ENCODE data around the gene WDR55. TPM values are rescaled to one million over a fixed set of nuclear protein-coding genes. Genes with fewer than 3 reads are reported as not detected.

WDR55 gene
- total and polyA plus RNA-seq, 2 of the 8 experiments (the other 6 are each of a cell fraction or from before 2014, with no cell fraction given) = 15.3 to 22.7 TPM

DNA sequence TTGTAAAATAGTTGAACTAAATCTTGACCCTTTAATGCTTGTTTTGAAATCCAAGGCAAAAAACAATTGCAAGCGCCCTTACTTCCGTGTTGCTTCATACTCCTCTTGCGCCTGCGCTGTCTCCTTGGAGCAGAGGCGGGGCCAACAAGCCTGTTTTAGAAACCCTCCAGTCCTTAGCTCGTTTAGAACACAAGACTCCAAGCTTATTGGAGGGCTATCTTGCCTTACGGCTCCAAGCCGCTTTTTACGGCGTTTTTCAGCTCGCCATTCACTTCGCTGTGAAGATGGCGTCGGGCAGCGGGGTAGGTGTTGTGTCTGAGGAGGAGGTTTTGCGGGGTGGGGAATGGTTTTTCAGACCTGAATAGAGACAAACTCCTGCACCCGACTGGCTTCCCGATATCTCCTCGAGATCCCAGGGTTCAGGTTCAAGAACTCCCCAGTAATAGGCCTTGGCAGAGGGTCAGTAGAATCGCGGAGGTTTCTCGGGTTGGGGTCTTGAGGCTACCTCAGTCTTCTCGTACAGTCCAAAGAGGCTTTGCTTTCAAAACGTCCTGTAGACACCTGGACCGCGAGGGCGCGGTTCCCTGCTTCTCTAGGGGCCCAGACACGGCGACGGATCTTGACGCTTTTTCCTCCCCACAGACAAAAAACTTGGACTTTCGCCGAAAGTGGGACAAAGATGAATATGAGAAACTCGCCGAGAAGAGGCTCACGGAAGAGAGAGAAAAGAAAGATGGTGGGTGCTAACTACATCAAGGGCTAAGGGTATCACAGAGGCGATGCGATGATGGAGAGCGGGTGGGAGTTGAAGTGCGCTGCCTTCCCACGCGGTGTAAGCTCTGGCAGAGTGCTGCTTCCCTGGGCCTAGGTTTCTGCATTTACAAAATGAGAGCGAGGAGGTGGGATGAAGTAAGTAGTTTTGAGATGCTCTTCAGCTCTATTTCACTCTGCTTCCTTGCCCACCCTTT, 35.8 kb downstream of the WDR55 start, which contains the start of gene ZMAT2 (continued):
- TF ChIP-seq, protein P1, sequence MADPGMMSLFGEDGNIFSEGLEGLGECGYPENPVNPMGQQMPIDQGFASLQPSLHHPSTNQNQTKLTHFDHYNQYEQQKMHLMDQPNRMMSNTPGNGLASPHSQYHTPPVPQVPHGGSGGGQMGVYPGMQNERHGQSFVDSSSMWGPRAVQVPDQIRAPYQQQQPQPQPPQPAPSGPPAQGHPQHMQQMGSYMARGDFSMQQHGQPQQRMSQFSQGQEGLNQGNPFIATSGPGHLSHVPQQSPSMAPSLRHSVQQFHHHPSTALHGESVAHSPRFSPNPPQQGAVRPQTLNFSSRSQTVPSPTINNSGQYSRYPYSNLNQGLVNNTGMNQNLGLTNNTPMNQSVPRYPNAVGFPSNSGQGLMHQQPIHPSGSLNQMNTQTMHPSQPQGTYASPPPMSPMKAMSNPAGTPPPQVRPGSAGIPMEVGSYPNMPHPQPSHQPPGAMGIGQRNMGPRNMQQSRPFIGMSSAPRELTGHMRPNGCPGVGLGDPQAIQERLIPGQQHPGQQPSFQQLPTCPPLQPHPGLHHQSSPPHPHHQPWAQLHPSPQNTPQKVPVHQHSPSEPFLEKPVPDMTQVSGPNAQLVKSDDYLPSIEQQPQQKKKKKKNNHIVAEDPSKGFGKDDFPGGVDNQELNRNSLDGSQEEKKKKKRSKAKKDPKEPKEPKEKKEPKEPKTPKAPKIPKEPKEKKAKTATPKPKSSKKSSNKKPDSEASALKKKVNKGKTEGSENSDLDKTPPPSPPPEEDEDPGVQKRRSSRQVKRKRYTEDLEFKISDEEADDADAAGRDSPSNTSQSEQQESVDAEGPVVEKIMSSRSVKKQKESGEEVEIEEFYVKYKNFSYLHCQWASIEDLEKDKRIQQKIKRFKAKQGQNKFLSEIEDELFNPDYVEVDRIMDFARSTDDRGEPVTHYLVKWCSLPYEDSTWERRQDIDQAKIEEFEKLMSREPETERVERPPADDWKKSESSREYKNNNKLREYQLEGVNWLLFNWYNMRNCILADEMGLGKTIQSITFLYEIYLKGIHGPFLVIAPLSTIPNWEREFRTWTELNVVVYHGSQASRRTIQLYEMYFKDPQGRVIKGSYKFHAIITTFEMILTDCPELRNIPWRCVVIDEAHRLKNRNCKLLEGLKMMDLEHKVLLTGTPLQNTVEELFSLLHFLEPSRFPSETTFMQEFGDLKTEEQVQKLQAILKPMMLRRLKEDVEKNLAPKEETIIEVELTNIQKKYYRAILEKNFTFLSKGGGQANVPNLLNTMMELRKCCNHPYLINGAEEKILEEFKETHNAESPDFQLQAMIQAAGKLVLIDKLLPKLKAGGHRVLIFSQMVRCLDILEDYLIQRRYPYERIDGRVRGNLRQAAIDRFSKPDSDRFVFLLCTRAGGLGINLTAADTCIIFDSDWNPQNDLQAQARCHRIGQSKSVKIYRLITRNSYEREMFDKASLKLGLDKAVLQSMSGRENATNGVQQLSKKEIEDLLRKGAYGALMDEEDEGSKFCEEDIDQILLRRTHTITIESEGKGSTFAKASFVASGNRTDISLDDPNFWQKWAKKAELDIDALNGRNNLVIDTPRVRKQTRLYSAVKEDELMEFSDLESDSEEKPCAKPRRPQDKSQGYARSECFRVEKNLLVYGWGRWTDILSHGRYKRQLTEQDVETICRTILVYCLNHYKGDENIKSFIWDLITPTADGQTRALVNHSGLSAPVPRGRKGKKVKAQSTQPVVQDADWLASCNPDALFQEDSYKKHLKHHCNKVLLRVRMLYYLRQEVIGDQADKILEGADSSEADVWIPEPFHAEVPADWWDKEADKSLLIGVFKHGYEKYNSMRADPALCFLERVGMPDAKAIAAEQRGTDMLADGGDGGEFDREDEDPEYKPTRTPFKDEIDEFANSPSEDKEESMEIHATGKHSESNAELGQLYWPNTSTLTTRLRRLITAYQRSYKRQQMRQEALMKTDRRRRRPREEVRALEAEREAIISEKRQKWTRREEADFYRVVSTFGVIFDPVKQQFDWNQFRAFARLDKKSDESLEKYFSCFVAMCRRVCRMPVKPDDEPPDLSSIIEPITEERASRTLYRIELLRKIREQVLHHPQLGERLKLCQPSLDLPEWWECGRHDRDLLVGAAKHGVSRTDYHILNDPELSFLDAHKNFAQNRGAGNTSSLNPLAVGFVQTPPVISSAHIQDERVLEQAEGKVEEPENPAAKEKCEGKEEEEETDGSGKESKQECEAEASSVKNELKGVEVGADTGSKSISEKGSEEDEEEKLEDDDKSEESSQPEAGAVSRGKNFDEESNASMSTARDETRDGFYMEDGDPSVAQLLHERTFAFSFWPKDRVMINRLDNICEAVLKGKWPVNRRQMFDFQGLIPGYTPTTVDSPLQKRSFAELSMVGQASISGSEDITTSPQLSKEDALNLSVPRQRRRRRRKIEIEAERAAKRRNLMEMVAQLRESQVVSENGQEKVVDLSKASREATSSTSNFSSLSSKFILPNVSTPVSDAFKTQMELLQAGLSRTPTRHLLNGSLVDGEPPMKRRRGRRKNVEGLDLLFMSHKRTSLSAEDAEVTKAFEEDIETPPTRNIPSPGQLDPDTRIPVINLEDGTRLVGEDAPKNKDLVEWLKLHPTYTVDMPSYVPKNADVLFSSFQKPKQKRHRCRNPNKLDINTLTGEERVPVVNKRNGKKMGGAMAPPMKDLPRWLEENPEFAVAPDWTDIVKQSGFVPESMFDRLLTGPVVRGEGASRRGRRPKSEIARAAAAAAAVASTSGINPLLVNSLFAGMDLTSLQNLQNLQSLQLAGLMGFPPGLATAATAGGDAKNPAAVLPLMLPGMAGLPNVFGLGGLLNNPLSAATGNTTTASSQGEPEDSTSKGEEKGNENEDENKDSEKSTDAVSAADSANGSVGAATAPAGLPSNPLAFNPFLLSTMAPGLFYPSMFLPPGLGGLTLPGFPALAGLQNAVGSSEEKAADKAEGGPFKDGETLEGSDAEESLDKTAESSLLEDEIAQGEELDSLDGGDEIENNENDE (IDR thresholded peaks at IDR 0.05; ENCODE audit: insufficient replicate concordance, low read length) = no peak
- TF ChIP-seq RFX5 (IDR thresholded peaks at IDR 0.05; ENCODE audit: borderline replicate concordance, low read depth, low read length) = no peak
- TF ChIP-seq, protein P2, sequence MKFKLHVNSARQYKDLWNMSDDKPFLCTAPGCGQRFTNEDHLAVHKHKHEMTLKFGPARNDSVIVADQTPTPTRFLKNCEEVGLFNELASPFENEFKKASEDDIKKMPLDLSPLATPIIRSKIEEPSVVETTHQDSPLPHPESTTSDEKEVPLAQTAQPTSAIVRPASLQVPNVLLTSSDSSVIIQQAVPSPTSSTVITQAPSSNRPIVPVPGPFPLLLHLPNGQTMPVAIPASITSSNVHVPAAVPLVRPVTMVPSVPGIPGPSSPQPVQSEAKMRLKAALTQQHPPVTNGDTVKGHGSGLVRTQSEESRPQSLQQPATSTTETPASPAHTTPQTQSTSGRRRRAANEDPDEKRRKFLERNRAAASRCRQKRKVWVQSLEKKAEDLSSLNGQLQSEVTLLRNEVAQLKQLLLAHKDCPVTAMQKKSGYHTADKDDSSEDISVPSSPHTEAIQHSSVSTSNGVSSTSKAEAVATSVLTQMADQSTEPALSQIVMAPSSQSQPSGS (IDR thresholded peaks at IDR 0.05; ENCODE audit: low read length) = no peak
- TF ChIP-seq, protein P3, sequence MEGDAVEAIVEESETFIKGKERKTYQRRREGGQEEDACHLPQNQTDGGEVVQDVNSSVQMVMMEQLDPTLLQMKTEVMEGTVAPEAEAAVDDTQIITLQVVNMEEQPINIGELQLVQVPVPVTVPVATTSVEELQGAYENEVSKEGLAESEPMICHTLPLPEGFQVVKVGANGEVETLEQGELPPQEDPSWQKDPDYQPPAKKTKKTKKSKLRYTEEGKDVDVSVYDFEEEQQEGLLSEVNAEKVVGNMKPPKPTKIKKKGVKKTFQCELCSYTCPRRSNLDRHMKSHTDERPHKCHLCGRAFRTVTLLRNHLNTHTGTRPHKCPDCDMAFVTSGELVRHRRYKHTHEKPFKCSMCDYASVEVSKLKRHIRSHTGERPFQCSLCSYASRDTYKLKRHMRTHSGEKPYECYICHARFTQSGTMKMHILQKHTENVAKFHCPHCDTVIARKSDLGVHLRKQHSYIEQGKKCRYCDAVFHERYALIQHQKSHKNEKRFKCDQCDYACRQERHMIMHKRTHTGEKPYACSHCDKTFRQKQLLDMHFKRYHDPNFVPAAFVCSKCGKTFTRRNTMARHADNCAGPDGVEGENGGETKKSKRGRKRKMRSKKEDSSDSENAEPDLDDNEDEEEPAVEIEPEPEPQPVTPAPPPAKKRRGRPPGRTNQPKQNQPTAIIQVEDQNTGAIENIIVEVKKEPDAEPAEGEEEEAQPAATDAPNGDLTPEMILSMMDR (IDR thresholded peaks at IDR 0.05; ENCODE audit: control extremely low read depth in 1 of 3, insufficient read depth in 1 of 3, low read depth in 1 of 3, low read length in 3 of 3) = no peak

Data from H1 (cell line).